ENCODE results near the gene ANXA8. TPM values are rescaled to one million over a fixed set of nuclear protein-coding genes. Genes with fewer than 3 reads are reported as not detected.

Gene ANXA8
- total and polyA plus RNA-seq, 4 donors: 0.09 to 1.6 (median 1.1) TPM

DNA sequence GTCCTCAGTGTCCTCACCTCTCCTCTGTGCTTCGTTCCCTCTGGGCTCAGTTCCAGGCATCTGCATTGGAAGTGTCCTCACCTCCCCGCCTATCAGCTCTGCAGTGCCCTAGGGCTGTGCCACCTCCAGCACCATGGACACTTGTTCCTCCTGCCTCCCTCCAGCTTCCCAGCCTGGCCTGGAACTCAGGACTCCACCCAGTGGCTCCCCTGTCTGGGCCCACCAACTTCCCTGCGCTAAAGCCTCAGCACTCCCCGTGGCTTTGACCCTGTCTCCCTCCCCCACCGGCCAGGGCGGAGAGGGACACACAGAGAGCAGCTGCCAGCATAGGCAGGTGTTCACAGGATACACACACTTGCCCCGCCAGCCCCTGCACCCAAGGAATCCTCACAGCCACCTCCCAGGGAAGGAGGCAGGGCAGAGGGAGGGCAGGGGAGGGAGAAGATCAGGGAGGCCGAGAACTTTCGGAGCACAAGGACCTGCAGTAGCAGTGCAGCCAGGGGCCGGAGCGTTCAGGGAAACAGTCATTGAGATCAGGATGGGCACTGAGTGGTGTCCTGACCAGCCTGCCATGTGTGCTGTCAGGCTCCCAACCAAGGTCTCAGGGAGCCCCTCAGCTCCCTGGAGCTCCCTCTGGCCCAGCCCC lies 31.3 kb downstream of the ANXA8 start (continued):
- TF ChIP-seq YY1 (IDR thresholded peaks at IDR 0.05) (no peak), GABPA (IDR thresholded peaks at IDR 0.05 in 1 of 2, conservative IDR thresholded peaks at IDR 0.05 in 1 of 2) (no peak), RXRA (IDR thresholded peaks at IDR 0.05) (no peak), HNF4G (IDR thresholded peaks at IDR 0.05) (no peak)
- TF ChIP-seq, protein P1, sequence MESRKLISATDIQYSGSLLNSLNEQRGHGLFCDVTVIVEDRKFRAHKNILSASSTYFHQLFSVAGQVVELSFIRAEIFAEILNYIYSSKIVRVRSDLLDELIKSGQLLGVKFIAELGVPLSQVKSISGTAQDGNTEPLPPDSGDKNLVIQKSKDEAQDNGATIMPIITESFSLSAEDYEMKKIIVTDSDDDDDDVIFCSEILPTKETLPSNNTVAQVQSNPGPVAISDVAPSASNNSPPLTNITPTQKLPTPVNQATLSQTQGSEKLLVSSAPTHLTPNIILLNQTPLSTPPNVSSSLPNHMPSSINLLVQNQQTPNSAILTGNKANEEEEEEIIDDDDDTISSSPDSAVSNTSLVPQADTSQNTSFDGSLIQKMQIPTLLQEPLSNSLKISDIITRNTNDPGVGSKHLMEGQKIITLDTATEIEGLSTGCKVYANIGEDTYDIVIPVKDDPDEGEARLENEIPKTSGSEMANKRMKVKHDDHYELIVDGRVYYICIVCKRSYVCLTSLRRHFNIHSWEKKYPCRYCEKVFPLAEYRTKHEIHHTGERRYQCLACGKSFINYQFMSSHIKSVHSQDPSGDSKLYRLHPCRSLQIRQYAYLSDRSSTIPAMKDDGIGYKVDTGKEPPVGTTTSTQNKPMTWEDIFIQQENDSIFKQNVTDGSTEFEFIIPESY (IDR thresholded peaks at IDR 0.05): no peak

DNA sequence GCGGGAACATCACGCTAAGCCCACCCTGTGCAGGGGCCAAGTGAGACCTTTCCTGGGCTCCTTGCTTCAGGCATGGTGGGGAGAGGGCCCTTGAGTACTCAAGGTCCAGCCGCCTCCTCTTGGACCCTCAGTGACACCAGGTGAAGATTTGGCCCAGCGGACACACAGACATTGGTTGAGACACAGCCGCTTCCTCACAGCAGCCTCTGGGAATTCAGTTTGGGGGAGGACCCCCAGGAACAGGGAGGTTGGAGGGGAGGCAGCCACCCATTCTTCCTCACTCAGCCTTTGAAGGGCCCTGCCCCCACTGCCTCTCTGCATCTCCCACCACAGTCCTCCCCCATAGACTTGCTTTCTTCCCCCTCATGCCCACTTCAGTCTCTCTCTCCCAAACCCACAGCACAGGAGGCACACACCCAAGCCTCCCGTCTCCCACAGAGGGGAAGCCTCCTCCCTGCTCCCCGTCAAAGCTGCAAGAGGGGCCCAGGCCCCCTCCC lies 31.9 kb downstream of the ANXA8 start:
- Histone ChIP-seq H3K4me3 (ENCODE audit: low read depth in 1 of 3, low read length in 3 of 3) (no peak overlapping the region), H3K36me3 (ENCODE audit: control insufficient read depth in 4 of 4, insufficient read depth in 3 of 4, low read depth in 1 of 4, low read length in 3 of 4) (no peaks in the 10 kb centered on the region), H3K9me3 (ENCODE audit: control insufficient read depth in 4 of 4, low read length in 3 of 4) (no peaks in the 10 kb centered on the region), H3K4me1 (ENCODE audit: control insufficient read depth in 4 of 4, insufficient read depth in 4 of 4, low read length in 3 of 4) (peaks cover 0 to 2% (median 0%) of the 10 kb centered on the region in 4 donors), H3K27me3 (ENCODE audit: control insufficient read depth in 4 of 4, insufficient read depth in 4 of 4, low read length in 3 of 4) (no peaks in the 10 kb centered on the region), H3K9ac (ENCODE audit: low read depth in 1 of 2, low read length in 2 of 2) (no peak overlapping the region), H3K27ac (ENCODE audit: low read depth in 1 of 2, low read length in 2 of 2) (no peak overlapping the region)
- no peak for DNase-seq (ENCODE audit: low spot score)
- WGBS: 87% methylated on average over 7 of the region's 7 CpGs
- TF ChIP-seq, protein P1 (IDR thresholded peaks at IDR 0.05): no peak
- TF ChIP-seq TAF1 (conservative IDR thresholded peaks at IDR 0.05) (no peak), YY1 (IDR thresholded peaks at IDR 0.05) (no peak), RXRA (IDR thresholded peaks at IDR 0.05) (no peak), GABPA (IDR thresholded peaks at IDR 0.05 in 1 of 2, conservative IDR thresholded peaks at IDR 0.05 in 1 of 2) (no peak), JUND (IDR thresholded peaks at IDR 0.05) (no peak), HNF4A (conservative IDR thresholded peaks at IDR 0.05) (no peak)
- TF ChIP-seq, protein P2, sequence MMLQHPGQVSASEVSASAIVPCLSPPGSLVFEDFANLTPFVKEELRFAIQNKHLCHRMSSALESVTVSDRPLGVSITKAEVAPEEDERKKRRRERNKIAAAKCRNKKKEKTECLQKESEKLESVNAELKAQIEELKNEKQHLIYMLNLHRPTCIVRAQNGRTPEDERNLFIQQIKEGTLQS (IDR thresholded peaks at IDR 0.05): no peak
- TF ChIP-seq, protein P3, sequence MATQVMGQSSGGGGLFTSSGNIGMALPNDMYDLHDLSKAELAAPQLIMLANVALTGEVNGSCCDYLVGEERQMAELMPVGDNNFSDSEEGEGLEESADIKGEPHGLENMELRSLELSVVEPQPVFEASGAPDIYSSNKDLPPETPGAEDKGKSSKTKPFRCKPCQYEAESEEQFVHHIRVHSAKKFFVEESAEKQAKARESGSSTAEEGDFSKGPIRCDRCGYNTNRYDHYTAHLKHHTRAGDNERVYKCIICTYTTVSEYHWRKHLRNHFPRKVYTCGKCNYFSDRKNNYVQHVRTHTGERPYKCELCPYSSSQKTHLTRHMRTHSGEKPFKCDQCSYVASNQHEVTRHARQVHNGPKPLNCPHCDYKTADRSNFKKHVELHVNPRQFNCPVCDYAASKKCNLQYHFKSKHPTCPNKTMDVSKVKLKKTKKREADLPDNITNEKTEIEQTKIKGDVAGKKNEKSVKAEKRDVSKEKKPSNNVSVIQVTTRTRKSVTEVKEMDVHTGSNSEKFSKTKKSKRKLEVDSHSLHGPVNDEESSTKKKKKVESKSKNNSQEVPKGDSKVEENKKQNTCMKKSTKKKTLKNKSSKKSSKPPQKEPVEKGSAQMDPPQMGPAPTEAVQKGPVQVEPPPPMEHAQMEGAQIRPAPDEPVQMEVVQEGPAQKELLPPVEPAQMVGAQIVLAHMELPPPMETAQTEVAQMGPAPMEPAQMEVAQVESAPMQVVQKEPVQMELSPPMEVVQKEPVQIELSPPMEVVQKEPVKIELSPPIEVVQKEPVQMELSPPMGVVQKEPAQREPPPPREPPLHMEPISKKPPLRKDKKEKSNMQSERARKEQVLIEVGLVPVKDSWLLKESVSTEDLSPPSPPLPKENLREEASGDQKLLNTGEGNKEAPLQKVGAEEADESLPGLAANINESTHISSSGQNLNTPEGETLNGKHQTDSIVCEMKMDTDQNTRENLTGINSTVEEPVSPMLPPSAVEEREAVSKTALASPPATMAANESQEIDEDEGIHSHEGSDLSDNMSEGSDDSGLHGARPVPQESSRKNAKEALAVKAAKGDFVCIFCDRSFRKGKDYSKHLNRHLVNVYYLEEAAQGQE (IDR thresholded peaks at IDR 0.05): no peak
